ENCODE measurements around the gene VENTX.

Gene VENTX

DNA sequence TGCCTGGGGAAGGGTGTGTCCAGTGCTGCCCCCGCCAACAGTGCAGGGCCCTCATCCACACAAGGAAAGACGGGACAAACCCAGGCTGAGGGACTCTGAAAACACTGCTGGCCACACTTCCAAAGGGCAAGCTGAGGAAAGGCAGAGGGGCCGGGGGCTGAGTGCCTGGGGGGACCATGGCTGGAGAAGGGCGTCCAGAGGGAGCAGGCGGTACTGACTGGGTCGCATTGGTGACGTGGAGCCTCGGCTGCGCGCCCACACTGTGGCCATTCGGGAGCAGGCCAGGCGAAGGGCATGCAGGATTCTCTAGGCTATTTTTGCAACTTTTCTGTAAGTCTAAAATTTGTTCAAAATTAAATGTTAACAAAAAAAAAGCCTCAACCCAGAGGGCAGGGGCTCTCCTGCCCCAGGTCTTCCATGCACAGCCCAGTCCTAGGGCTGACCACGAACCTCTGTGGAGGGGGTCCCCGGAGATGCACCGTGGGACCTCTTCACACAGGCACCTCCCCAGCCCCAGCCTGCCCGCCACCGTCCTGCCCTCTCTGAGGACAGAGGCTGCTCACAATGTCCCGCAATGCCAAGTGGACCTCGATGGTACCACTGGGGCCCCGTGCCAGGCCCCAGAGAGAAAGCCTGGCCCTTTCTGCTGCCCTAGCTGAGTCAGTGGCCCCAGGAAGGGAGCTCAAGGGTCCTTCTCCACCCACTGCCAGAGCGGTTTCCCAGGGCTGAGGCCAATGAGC lies 28.6 kb downstream of the VENTX start:
- TF ChIP-seq, protein P1, sequence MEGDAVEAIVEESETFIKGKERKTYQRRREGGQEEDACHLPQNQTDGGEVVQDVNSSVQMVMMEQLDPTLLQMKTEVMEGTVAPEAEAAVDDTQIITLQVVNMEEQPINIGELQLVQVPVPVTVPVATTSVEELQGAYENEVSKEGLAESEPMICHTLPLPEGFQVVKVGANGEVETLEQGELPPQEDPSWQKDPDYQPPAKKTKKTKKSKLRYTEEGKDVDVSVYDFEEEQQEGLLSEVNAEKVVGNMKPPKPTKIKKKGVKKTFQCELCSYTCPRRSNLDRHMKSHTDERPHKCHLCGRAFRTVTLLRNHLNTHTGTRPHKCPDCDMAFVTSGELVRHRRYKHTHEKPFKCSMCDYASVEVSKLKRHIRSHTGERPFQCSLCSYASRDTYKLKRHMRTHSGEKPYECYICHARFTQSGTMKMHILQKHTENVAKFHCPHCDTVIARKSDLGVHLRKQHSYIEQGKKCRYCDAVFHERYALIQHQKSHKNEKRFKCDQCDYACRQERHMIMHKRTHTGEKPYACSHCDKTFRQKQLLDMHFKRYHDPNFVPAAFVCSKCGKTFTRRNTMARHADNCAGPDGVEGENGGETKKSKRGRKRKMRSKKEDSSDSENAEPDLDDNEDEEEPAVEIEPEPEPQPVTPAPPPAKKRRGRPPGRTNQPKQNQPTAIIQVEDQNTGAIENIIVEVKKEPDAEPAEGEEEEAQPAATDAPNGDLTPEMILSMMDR (IDR thresholded peaks at IDR 0.05; ENCODE audit: low read depth, low read length), result no peak
- DNase-seq (ENCODE audit: extremely low read depth, low read depth), result no peak

DNA sequence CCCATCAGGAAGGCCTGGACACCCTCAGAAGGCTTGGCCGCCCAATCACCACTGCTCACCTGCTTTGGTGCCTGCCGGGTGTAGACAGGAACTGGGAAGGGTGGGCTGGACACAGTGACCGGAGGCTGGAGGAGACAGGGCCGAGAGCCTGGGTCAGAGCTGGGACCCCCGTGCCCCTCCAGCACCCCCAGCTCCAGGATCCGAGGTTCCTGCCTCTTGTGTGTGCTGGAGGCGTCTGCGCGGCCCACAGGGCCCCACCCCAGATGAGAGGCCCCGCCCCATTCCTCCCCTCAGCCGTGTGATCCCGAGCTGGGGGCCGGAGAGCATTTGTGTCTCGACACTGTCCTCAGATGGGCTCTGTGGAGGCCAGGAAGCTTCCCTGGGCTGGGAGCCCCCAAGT lies 29.6 kb downstream of the VENTX start:
- TF ChIP-seq, protein P1 (IDR thresholded peaks at IDR 0.05; ENCODE audit: low read depth, low read length), result no peak
- no peak for DNase-seq (ENCODE audit: extremely low read depth, low read depth)

GRCh38 chr10:133267829-133268228 lies 30.2 kb downstream of the VENTX start:
- no peak for DNase-seq (ENCODE audit: extremely low read depth, low read depth)
- TF ChIP-seq, protein P1 (IDR thresholded peaks at IDR 0.05; ENCODE audit: low read depth, low read length), result no peak

GRCh38 chr10:133268532-133268931 lies 30.9 kb downstream of the VENTX start:
- TF ChIP-seq, protein P1 (IDR thresholded peaks at IDR 0.05; ENCODE audit: low read depth, low read length), result no peak
- DNase-seq (ENCODE audit: extremely low read depth, low read depth), result no peak

DNA sequence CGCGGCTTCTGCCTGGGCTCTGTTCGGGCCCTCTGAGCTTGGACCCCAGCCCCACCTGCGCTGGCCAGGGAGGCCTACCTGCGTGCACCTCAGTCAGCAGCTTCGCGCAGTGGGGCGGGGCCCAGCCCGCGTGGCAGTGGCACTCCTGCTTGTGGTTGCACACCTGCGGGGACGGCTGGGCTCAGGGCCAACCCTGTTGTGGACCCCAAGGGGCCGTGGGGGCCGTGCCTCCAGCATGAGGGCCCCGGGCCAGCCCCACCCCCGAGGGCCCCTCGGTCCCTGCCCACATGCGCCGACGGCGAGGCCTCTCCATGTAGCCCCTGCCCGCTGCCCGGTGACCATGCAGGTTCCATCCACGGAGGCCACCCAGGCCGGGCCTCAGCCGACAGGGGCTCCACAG lies 31.7 kb downstream of the VENTX start:
- no peak for DNase-seq (ENCODE audit: extremely low read depth, low read depth)
- TF ChIP-seq, protein P1 (IDR thresholded peaks at IDR 0.05; ENCODE audit: low read depth, low read length), result no peak

GRCh38 chr10:133270204-133270603 lies 32.5 kb downstream of the VENTX start:
- TF ChIP-seq, protein P1 (IDR thresholded peaks at IDR 0.05; ENCODE audit: low read depth, low read length), result no peak
- no peak for DNase-seq (ENCODE audit: extremely low read depth, low read depth)

DNA sequence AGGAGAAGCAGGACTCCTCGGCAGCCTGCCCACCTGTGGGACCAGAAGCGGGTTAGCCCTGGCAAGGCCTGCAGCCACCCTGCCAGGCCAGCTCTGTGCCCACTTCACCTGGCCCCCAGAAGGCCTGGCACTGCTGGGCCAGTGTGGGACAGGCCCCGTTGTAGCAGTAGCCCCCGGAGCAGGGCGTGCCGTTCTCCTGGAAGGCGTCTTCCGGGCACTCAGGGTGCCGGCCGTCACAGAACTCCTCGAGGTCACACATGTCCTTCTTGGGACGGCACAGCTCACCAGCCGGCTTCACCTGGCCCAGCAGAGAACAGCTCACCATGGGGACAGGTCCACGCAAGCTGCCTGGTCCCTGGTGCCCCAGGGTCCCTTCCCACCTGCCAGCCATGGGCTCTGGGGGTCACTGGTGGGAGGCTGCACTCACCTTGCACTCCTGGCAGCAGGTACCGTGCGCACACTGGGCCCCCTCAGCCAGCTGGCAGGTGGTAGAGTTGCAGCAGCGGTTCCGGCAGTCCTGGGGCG lies 33.2 kb downstream of the VENTX start:
- TF ChIP-seq, protein P1 (IDR thresholded peaks at IDR 0.05; ENCODE audit: low read depth, low read length), result no peak
- DNase-seq (ENCODE audit: extremely low read depth, low read depth), result no peak
